ENCODE data around the gene BLACAT1. TPM values are rescaled to one million over a fixed set of nuclear protein-coding genes. Genes with fewer than 3 reads are reported as not detected.

Gene BLACAT1
- polyA plus RNA-seq, 3 donors = not detected

DNA sequence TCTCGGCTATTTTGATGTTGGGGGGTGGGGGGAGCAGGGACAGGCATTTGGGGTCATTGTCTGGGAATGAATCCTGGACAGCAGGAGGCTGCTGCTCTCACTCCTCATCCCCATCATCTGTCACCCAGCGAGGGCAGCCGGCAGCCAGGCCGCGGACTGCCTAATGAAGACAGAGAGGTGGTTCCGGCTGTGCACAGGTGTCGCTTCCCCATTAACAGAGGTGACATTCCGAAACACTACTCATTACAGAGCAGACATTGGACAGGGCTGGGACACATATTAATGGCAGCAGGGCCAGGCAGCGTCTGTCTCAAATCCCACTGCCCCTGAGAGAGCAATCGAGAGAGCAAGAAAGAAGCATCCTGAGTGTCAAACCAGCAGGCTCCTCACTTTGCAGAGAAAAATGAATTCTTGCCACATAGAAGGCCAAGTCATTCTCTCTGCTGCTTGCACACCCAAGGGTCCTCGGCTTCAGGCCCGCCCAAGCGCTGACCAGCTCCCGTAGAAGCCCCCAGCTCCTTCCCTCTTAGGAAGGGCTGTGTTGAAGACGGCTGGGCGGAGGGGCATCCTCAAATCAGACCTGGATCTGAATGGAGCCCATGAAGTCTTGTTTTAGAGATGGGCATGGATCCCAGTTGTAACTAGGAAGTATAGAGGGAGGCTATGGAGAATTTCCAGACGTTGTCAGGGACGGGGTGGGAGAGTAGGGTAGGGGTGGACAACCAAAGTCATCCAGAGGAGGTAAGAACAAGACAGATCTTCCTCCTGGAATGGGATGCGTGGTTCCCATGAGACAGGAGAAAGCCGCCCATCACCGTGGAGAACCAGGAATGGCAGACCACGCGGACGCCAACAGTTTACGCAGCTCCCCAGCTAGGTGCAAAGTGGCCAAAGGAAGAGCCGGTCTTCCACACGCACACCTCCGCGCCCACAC, 25.8 kb downstream of the BLACAT1 start:
- Mint-ChIP-seq H3K4me1 (peaks cover 13% of the 10 kb centered on the region), H3K27me3 (ENCODE audit: low read depth in 3 of 3) (peaks cover 12 to 38% (median 28%) of the 10 kb centered on the region in 3 donors), H3K9me3 (peaks cover 0 to 3% (median 0%) of the 10 kb centered on the region in 7 donors), H3K36me3 (no peaks in the 10 kb centered on the region), H3K4me3 (peak overlapping the region; percentile 74 to 92), H3K27ac (no peak overlapping the region)
- intact Hi-C loops (cut with micrococcal nuclease) = no loop called here
- H3K4me3 ChIP-seq (replicated peaks in 1 of 3; ENCODE audit: low read depth in 2 of 3, low read length in 3 of 3) = peak overlapping the region in 2 of 3 experiments; percentile 9 to 73
- H3K9me3 ChIP-seq (replicated peaks in 1 of 2; ENCODE audit: control insufficient read depth in 1 of 2, insufficient read depth in 1 of 2, low read length in 2 of 2) = no peaks in the 10 kb centered on the region
- no peaks in the 10 kb centered on the region for H3K36me3 ChIP-seq (replicated peaks in 1 of 2; ENCODE audit: control insufficient read depth in 1 of 2, insufficient read depth in 2 of 2, low read length in 2 of 2)
- H3K79me2 ChIP-seq (ENCODE audit: insufficient read depth, low read length) = no peaks in the 10 kb centered on the region
- peak overlapping the region; percentile 41 for H3K9ac ChIP-seq (ENCODE audit: insufficient read depth, low read length, poor library complexity, severe bottlenecking)
- no peak for DNase-seq
- H2AFZ ChIP-seq (ENCODE audit: insufficient read depth, low read depth, low read length, poor library complexity, severe bottlenecking) = peak overlapping the region; percentile 77
- H3K4me1 ChIP-seq (ENCODE audit: control insufficient read depth in 1 of 2, insufficient read depth in 2 of 2, low read length in 2 of 2) = peaks cover 7 to 12% of the 10 kb centered on the region in 2 donors
- no peak overlapping the region for H3K27ac ChIP-seq (ENCODE audit: low read depth in 1 of 2, low read length in 2 of 2)
- peak overlapping the region; percentile 75 for H3K4me2 ChIP-seq (replicated peaks; ENCODE audit: extremely low read depth, low read length, poor library complexity, severe bottlenecking)
- peaks cover under 1 to 12% of the 10 kb centered on the region in 2 donors for H3K27me3 ChIP-seq (ENCODE audit: control insufficient read depth in 2 of 2, insufficient read depth in 2 of 2, low read length in 2 of 2)
- H4K20me1 ChIP-seq (ENCODE audit: insufficient read depth, low read length) = no peaks in the 10 kb centered on the region
- WGBS (ENCODE audit: insufficient coverage) = 65% methylated on average over 25 of the region's 29 CpGs
- TF ChIP-seq, protein P1, sequence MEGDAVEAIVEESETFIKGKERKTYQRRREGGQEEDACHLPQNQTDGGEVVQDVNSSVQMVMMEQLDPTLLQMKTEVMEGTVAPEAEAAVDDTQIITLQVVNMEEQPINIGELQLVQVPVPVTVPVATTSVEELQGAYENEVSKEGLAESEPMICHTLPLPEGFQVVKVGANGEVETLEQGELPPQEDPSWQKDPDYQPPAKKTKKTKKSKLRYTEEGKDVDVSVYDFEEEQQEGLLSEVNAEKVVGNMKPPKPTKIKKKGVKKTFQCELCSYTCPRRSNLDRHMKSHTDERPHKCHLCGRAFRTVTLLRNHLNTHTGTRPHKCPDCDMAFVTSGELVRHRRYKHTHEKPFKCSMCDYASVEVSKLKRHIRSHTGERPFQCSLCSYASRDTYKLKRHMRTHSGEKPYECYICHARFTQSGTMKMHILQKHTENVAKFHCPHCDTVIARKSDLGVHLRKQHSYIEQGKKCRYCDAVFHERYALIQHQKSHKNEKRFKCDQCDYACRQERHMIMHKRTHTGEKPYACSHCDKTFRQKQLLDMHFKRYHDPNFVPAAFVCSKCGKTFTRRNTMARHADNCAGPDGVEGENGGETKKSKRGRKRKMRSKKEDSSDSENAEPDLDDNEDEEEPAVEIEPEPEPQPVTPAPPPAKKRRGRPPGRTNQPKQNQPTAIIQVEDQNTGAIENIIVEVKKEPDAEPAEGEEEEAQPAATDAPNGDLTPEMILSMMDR (IDR thresholded peaks at IDR 0.05) = no peak

DNA sequence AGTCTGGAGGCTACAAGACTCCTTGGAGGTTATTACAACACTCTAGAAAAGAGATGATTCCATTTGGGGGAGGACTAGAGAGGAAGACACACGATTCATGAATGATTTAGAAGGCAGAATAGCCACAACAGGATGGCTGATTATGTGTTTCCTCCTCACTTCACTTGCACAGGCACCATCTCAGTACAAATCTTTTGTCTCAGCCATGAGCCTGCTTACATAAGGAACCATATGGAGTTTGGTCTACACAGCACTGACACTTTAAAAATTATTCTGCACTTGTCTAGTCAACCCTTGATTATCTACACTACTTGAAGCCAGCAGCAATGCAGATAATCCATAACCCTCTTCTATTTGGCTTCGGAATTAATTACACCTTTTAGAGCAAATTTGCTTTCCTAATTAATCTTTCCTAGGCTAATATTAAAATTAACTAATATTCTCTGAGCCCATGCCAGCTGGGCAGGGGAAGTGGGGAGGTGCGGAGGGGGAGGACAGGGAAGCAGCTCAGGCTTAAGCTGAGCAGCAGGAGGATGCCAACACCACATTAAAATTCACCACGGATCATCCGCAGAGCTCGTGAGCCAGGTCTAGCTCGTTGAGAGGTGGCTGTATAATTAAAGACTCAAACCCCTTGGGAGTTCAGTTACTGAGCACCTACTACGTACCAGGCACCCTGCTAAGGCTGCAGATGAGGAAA, 30.8 kb downstream of the BLACAT1 start:
- Histone ChIP-seq H3K27me3 (ENCODE audit: control insufficient read depth in 2 of 2, insufficient read depth in 2 of 2, low read length in 2 of 2) (peaks cover 25 to 31% of the 10 kb centered on the region in 2 donors), H3K9ac (ENCODE audit: insufficient read depth, low read length, poor library complexity, severe bottlenecking) (no peak overlapping the region), H3K9me3 (replicated peaks in 1 of 2; ENCODE audit: control insufficient read depth in 1 of 2, insufficient read depth in 1 of 2, low read length in 2 of 2) (no peaks in the 10 kb centered on the region), H3K4me3 (replicated peaks in 1 of 3; ENCODE audit: low read depth in 2 of 3, low read length in 3 of 3) (no peak overlapping the region), H2AFZ (ENCODE audit: insufficient read depth, low read depth, low read length, poor library complexity, severe bottlenecking) (no peak overlapping the region), H3K27ac (ENCODE audit: low read depth in 1 of 2, low read length in 2 of 2) (no peak overlapping the region), H3K36me3 (replicated peaks in 1 of 2; ENCODE audit: control insufficient read depth in 1 of 2, insufficient read depth in 2 of 2, low read length in 2 of 2) (no peaks in the 10 kb centered on the region), H4K20me1 (ENCODE audit: insufficient read depth, low read length) (no peaks in the 10 kb centered on the region), H3K79me2 (ENCODE audit: insufficient read depth, low read length) (no peaks in the 10 kb centered on the region), H3K4me1 (ENCODE audit: control insufficient read depth in 1 of 2, insufficient read depth in 2 of 2, low read length in 2 of 2) (peaks cover 0 to under 1% of the 10 kb centered on the region in 2 donors), H3K4me2 (replicated peaks; ENCODE audit: extremely low read depth, low read length, poor library complexity, severe bottlenecking) (no peak overlapping the region)
- WGBS (ENCODE audit: insufficient coverage) = no CpG with 5 or more reads among the region's 8 CpGs
- peaks cover 0 to 2% (median 0%) of the 10 kb centered on the region in 7 donors for H3K9me3 Mint-ChIP-seq
- TF ChIP-seq, protein P1 (IDR thresholded peaks at IDR 0.05) = no peak
- intact Hi-C loops (cut with micrococcal nuclease) = no loop called here
- H3K27ac Mint-ChIP-seq = peak overlapping the region in 2 of 7 donors; percentile 8 to 33
- no peak for DNase-seq
- H3K36me3 Mint-ChIP-seq = no peaks in the 10 kb centered on the region
- H3K4me3 Mint-ChIP-seq = no peak overlapping the region
- no peaks in the 10 kb centered on the region for H3K4me1 Mint-ChIP-seq
- H3K27me3 Mint-ChIP-seq (ENCODE audit: low read depth in 3 of 3) = peaks cover 26 to 47% (median 36%) of the 10 kb centered on the region in 3 donors

Measured in CD14-positive monocyte (primary cell).